HPDE6-E6E7 (cell line): Measurements from ENCODE around the gene RUNX2.

ENCODE experiments used
- DNase-seq: peaks from one replicate; pipeline ENCODE4 v3.0.0; 2011; ENCODE audit warnings: missing footprints; ENCODE audit errors: extremely low spot score

Gene RUNX2

GRCh38 chr6:45587229-45588060, 259.3 kb downstream of the RUNX2 start:
- no peak for DNase-seq

GRCh38 chr6:45589367-45589766, 261.2 kb downstream of the RUNX2 start:
- no peak for DNase-seq

- DNase-seq, result no peak
Observed at GRCh38 chr6:45590226-45590625, 262.1 kb downstream of the RUNX2 start.

GRCh38 chr6:45590696-45591184, 262.6 kb downstream of the RUNX2 start:
- no peak for DNase-seq

GRCh38 chr6:45591306-45591705, 263.2 kb downstream of the RUNX2 start:
- DNase-seq, result no peak

- no peak for DNase-seq
Observed at GRCh38 chr6:45591890-45592289, 263.8 kb downstream of the RUNX2 start.

GRCh38 chr6:45592991-45593390, 264.9 kb downstream of the RUNX2 start:
- no peak for DNase-seq

- DNase-seq, result no peak
Observed at GRCh38 chr6:45595010-45595851, 267.1 kb downstream of the RUNX2 start.

GRCh38 chr6:45597424-45597823, 269.3 kb downstream of the RUNX2 start:
- DNase-seq, result no peak

- no peak for DNase-seq
Observed at GRCh38 chr6:45599053-45599452, 270.9 kb downstream of the RUNX2 start.

GRCh38 chr6:45605971-45606370, 277.8 kb downstream of the RUNX2 start:
- no peak for DNase-seq

GRCh38 chr6:45606831-45607400, 278.8 kb downstream of the RUNX2 start:
- DNase-seq, result no peak

- DNase-seq, result no peak
Observed at GRCh38 chr6:45607798-45608197, 279.7 kb downstream of the RUNX2 start.

- no peak for DNase-seq
Observed at GRCh38 chr6:45608252-45608913, 280.3 kb downstream of the RUNX2 start.

GRCh38 chr6:45609141-45609638, 281.1 kb downstream of the RUNX2 start:
- DNase-seq, result no peak

- no peak for DNase-seq
Observed at GRCh38 chr6:45610374-45610773, 282.2 kb downstream of the RUNX2 start.

GRCh38 chr6:45610832-45611231, 282.7 kb downstream of the RUNX2 start:
- DNase-seq, result no peak

GRCh38 chr6:45611491-45611890, 283.4 kb downstream of the RUNX2 start:
- no peak for DNase-seq

- peak; percentile 84 for DNase-seq
Observed at GRCh38 chr6:45613656-45614055, 285.5 kb downstream of the RUNX2 start.

GRCh38 chr6:45614488-45615285, 286.6 kb downstream of the RUNX2 start:
- peak; percentile 64 for DNase-seq

- no peak for DNase-seq
Observed at GRCh38 chr6:45616209-45616608, 288.1 kb downstream of the RUNX2 start.
